HG03066 (cell line): ENCODE results near the gene DSCAM.

ENCODE experiments used
- ATAC-seq: cut with Tn5 transposase; IDR thresholded peaks from one replicate; pipeline ENCODE4 v1.9.1; 2021; ENCODE audit warnings: low read depth; ENCODE audit not compliant: unreplicated experiment

The DSCAM gene

GRCh38 chr21:40625991-40626390 lies 221.0 kb downstream of the DSCAM start:
- ATAC-seq = no peak

GRCh38 chr21:40623528-40623927 lies 223.4 kb downstream of the DSCAM start:
- no peak for ATAC-seq

- no peak for ATAC-seq
Observed at GRCh38 chr21:40622531-40622930, 224.4 kb downstream of the DSCAM start.

DNA sequence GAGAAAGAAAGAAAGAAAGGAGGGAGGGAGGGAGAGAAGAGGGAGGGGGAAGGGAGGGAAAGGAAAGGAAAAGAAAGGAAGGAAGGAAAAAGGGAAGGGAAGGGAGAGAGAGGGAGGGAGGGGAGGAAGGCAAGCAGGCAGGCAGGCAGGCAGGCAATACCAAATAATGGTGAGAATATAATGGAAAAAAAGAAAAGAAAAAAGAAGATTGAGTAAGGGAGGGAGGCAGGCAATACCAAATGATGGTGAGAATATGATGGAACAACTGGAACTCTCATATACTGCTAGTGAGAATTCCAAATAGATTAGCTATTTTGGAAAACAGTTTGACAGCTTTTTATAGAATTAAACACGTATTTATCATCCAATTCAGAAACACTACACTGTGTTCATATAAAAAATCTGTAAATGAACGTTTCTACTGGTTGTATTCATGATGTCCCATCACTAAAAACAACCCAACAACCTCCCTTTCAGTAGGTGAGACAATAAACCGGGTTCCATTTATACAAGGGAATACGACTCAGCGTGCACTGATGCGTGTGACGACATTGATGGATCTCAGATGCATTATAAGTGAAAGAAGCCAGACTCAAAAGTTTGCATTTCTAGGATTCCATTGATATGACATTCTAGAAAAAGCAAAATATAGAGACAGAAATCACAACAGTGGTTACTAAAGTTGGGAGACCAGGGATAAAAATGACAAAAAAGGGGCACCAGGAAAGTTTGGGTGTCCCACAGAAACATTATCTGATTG lies 226.4 kb downstream of the DSCAM start:
- no peak for ATAC-seq

- ATAC-seq = no peak
Observed at GRCh38 chr21:40618191-40618973, 228.6 kb downstream of the DSCAM start.

DNA sequence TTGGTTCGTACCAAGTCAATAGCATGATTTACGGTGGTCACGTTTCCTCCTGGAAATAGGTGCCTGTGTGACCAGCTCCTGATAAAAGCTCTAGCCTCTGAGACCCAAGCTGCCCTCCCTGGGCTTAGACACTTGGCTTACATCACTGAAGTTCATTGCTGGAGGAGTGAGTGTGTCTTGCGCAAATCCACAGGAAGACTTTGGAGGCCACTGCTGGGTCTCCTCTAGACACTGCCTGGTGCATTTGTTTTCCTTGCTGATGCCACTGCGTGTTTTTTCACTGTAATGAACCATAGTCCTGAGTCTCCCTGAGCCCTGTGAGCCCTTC lies 230.6 kb downstream of the DSCAM start:
- ATAC-seq = no peak

DNA sequence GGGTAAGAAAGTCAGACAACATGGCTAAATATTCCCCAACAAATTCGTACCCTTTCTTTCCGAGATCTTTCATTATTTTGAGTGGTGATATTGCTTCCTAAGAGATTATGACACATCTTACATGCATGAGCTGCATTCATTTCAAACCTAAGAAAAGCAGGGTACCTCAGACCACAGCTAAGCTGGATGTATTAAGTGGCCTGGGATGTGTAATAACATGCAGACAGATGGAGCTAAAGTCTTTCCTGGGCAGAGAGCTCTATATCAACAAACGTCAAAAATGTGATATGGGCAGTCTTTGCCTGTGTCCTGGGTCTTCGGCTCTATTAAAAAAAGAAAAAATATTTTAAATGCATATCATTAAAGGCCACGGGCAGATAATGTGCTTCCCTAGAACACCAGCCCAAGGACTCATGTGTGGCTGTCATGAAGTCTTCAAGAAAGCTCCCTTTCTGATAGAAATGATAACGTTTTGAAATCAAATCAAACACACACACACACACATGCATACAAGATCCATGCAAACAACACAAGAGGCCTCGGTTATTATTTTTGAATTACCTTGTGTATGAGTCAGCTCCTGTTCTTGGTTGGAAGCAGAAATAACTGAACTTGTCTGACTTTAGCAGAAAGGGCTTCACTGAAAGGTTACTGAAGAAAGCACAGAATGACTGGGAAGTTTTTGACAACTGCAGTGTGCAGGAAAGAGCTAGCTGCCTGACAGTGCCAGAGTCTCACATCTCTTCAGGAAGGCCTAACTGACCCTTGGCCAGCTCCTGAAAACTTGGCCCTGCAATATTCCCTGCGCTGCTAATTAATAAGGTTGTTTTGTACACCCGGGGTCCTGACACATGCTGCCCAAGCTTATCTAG lies 231.2 kb downstream of the DSCAM start:
- no peak for ATAC-seq

GRCh38 chr21:40613546-40614030 lies 233.4 kb downstream of the DSCAM start:
- no peak for ATAC-seq

GRCh38 chr21:40610345-40610744 lies 236.6 kb downstream of the DSCAM start:
- ATAC-seq = no peak

- ATAC-seq = no peak
Observed at GRCh38 chr21:40606341-40606740, 240.6 kb downstream of the DSCAM start.

GRCh38 chr21:40605094-40605493 lies 241.9 kb downstream of the DSCAM start:
- no peak for ATAC-seq

DNA sequence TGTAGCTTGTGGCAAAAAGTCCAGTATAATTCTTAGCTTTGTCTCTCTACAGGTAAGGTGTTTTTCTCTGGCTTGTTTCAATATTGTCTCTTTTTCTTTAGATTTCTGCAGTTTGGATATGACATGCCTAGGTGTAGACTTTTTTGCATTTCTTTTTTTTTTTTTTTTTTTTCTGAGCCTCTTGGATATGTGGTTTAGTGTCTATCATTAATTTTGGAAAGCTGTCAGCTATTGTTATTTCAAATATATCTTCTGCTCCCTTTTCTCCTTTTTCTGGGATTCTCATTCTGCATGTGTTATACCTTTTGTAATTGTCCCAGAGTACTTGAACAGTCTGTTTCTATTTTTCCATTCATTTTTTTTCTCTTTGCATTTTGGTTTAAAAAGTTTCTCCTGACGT lies 243.2 kb downstream of the DSCAM start:
- ATAC-seq = no peak

- ATAC-seq = no peak
Observed at GRCh38 chr21:40602080-40602479, 244.9 kb downstream of the DSCAM start.

- no peak for ATAC-seq
Observed at GRCh38 chr21:40595806-40596205, 251.2 kb downstream of the DSCAM start.

- no peak for ATAC-seq
Observed at GRCh38 chr21:40587736-40588346, 259.1 kb downstream of the DSCAM start.

DNA sequence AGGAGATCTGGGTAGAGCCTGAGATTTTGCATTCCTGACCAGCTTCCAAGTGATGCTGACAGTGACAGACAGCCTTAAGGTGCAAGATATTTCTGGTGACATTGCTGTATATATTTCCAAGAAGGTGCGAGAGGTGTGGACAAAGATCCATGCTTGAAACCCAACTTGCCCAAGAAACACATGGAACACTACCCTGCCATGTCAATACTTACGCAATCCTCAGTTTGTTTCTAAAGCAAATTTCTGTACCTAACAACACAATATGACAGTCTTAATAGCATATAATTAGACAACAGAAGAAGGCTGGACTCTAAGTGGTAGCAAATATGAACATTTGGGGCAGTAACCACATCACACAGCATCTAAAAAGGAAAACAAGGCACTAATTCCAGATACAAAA lies 260.4 kb downstream of the DSCAM start:
- no peak for ATAC-seq

DNA sequence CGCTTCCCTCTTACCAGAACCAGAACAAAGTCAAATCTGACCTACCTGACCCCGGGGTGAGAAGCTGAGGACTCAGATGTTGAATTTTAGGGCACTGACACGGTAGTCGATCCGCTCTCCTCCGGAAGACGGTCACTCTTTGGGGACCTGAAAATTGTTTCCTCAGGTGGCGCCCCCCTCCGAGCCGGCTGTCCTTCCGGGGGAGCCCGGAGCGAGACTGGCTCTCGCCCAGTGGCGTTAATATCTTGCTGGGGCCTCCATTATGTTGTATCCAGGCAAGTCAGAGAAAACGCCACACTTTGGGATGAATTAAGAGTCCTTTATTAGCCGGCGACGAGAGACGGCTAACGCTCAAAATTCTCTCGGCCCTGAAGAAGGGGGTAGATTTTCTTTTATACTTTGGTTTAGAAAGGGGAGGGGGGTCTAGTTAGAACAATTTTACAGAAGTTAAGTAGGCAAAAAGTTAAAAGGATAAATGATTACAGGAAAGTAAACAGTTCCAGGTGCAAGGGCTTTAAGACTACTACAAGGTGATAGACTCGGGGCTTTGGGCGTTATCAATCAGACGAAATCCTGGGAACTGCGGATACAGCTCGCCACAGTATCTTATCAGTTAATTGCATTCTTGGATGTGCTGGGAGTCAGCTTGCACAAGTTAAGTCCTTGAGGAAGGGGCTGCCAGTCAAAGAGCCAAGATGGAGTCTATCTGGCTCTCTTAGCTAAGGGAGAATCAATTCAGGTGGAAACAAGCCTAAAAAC lies 269.5 kb downstream of the DSCAM start:
- ATAC-seq = no peak

GRCh38 chr21:40575976-40576375 lies 271.0 kb downstream of the DSCAM start:
- no peak for ATAC-seq

- no peak for ATAC-seq
Observed at GRCh38 chr21:40569357-40569756, 277.6 kb downstream of the DSCAM start.

- ATAC-seq = no peak
Observed at GRCh38 chr21:40568807-40569206, 278.2 kb downstream of the DSCAM start.
